GM21447 (cell line): ENCODE data around the gene ANAPC1.
A peak's percentile ranks its signal among the peaks of the same experiment; 100 is the strongest.
"Not testable (repeated sequence)": the region's sequence is repeated elsewhere in the genome, so short reads cannot be mapped to it uniquely, and the experiment has no call there.

ENCODE experiments used
- ATAC-seq: cut with Tn5 transposase; IDR thresholded peaks from one replicate; pipeline ENCODE4 v1.9.1; 2021; ENCODE audit not compliant: unreplicated experiment

The ANAPC1 gene

DNA sequence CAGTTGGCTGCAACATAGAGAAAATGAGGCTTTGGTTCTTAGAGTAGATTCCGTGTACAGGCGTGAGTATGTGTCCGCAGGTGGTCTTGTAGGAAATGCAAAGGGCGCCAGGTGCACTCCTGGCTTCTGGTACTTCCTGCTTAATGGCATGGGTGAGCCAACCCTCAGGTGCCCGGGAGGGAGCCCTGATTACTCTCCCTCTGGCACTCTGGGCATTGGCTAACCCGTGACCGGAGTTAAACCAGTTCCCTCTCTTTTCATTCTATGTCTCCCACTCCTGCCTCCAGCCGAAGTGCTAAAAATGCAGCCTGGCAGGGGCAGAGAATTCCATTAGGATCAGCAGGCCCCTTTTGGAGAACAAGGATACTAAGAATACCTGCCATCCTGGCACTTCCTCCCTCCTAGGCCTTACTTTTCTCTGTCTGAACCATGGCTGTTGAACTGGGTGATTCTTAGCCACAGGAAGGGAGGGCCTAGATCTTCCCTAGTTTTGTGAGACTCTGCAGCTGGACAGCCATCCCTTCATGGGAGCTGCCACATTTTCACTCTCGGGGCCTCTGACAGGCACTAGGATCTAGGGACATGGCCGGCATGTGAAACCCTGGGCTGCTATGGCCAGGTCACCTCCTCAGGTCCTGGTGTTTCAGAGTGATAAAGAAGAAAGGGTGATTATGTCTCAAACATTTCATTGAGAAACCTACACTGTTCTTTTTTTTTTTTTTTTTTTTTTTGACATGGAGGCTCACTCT is 20.9 kb upstream of the ANAPC1 start:
- ATAC-seq: no peak

DNA sequence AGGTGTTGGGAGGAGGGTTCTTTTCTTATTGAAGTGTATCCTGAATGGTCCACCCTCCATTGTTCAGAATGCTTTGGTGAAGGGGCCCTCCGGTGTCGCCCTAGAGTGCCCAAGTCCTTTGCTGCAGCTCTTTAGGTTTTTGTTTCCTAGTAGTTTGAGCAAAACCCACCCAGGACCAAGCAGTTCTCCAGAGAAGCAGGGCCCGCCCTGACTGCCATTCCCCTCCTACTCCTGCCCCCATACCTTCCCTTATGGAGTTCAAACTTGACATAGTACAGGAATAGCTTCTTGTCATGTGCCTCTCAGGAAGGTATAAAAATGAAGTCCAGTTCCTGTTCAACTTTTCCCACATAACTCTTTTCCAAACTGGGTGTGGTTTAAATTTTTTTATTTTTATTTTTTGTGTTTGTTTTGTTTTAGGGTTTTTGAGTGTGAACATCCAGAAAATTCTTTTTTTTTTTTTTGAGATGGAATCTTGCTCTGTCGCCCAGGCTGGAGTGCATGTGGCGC is 20.0 kb upstream of the ANAPC1 start:
- no peak for ATAC-seq

DNA sequence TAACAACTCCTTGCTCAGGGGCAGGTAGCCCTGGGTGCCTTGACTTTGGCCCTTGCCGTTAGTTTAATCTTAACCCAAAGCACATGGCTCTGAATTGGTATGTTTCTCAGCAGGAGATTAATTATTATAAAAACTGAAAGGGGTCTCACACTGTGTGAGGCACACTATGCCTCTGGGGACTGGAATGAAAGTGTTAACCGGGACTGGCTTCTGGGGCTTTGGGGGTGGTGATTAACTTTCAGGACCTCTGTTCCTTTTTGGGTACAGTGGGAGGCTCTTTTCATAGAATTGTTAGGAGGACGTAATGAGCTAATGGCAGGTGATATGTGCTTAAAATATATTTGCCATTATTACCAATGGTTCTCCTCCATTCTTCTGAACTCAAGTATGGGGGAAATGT is 19.5 kb upstream of the ANAPC1 start:
- no peak for ATAC-seq

DNA sequence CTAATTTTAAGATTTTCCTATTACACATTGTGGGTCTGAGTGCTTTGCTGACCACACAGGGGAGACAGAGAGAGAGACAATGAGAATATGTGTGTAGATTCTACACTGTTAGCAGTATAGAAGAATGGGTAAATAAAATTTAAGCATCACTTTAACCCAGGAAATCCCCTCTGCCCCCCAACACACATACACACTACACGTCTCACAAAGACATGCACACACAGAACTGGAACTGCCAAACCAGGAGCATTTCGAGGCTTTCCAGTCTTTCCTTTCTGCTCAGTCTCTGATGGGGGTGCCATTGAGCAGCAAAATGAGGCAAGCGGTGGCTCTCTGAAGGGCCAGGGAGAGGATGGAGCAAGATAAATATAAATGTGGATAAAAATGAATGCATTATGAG is 16.9 kb upstream of the ANAPC1 start:
- ATAC-seq: no peak

DNA sequence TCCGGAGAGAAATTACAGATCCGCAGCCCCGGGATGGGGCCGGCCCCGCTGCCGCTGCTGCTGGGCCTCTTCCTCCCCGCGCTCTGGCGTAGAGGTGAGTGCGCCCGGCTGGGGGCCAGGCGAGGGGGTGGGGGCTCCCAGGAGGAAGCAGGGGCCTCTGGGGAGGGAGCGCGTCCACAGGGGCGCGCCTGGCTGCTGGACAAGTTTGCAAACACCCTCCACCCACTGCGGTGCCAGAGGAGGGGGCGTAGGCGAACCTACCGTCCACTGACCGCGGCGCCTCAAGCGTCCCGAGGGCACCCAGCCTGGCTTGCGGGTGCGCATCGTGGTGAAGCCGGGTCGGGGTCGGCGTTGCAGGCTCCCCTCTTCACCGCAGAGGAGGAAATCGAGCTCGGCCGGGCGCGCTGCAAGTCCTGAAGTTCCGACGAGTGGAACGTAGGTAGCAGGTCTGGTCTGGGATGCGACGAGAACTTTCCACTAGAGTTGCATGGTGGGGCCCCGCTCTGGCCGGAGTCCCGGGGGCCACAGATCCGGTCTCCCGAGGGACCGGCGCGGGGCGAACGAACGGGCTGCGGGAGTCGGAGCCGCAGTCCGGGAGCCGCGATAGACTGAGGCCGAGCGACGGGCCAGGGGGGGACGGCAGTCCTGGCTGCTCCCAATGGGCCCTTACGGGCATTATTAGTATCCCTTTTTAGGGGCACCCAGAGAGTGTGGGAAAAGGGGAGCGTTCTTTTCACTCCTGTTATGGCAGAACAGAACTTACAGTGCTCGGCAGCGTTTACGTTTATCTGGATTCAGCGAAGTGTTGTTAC is 14.9 kb upstream of the ANAPC1 start:
- ATAC-seq: peak; percentile 12

DNA sequence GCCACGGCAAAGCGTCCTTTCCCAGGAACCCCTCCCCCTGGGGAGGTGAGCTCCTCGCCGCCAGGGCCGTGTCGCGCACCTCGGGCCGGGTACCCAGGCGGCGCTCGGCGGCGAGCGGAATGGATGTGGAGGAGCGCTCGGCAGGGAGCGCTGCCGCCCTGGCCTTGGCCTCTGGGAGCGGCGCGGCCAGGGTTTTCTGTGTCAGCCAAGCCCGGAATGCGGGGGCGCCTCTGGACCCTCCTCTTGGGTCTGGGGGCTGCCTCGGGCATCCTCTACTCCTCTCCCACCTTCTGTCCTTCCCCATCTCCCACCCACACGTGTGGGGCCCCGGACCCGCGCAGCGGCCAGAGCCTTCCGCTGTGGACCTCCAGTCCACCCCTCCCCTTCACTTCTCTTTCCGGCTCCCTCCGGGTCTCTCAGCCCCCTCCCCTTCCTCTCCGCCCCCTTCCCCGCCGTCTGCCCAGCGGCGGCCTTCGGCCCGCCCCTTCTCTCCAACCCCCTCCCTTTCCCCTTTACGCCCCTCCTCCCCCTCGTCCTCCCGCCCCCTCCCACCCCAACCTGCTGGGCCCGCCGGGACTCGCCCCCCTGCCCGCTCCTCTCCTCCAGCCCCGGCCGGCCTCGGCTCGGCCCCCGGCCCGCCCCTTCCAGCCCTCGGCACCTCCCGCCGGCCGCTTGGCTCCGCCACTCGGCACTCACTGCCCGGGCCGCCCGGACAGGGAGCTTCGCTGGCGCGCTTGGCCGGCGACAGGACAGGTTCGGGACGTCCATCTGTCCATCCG is 14.1 kb upstream of the ANAPC1 start, which contains the start of gene MERTK:
TSS of gene MERTK (plus strand) at position 684 of the 779 bp plus-strand sequence. CDS start 129 bp downstream, outside the sequence.
- peak; percentile 82 for ATAC-seq

DNA sequence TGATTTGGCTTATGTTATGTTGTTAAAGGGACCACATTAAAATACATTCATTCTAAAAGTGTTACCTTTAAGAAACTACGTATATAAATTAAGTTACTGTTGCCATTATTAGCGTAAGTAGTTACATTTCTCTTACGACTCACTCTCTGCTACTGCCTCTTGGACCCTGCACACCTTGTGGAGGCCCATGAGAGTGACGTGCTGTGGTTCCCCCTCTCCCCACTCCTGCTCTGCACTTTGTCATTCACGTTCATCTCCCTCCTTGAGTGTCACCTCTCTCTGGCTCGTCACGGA is 13.6 kb upstream of the ANAPC1 start:
- ATAC-seq: no peak

DNA sequence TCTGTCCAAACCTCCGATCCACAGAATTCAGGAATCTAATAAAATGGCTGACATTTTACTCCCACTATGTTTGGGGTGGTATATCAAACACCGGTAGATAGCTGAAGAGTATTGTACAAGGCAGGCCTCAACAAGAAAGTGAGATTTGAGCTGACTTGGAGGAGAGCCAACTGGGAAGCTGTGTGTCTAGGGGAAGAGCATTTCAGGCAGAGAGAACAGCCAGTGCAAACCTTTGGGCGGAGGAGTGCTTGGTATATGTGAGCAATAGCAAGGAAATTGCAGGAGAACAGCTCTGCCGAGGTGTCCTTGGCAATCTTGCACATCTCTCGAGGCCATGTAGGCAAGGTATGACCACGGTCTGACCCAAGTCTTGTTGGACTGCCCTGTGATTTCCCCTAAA is 12.6 kb upstream of the ANAPC1 start:
- ATAC-seq: no peak

DNA sequence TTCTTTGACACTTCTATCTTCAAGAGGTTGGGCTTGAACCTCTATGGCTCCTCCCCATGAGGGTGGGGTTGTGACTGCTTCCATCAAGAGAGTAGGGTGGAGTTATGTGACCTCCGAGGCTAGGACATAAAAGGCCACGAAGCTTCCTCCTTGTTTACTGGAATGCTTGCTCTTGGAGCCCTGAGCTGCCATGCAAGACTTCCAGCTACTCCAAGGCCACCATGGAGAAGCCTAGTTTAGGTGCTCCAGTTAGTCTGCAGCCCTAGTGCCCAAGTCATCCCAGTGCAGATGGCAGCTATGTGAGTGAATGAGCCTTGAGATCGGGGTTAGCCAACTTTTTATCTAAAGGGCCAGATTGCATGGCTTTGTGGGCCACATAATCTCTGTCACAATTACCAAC is 12.0 kb upstream of the ANAPC1 start:
- no peak for ATAC-seq

DNA sequence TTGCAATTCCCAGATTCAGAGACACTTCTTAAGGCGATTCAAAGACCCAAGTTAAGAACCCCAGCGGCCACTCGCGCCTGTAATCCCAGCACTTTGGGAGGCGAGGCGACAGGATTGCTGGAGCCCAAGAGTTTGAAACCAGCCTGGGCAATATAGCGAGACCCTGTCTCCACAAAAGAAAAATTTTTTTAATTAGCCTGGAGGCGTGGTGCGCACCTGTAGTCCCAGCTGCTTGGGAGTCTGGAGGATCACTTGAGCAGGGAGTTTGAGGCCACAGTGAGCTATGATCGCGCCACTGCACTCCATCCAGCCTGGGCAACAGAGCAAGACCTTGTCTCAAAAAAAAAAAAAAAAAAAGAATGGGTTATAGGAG is 585 bp upstream of the ANAPC1 start:
- ATAC-seq: peak; percentile 18

DNA sequence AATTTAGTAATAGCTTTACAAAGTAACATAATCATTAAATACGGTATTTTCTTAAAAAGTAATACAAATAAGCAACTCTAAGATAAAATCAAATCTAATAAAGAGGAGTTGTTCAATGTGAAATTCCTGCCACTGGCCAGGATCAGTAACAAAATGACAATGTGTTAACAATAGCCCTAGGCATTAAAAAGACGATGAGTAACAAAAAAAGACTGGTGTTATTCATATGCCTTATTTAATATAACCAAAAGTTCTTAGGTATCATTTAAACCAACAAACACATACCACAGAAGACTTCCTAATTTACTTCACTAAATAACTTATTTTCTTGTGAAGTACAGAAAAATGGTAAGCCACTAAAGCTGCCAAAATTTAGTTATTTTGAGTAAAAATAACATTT is 11.2 kb downstream of the ANAPC1 start:
- not testable (repeated sequence) for ATAC-seq

DNA sequence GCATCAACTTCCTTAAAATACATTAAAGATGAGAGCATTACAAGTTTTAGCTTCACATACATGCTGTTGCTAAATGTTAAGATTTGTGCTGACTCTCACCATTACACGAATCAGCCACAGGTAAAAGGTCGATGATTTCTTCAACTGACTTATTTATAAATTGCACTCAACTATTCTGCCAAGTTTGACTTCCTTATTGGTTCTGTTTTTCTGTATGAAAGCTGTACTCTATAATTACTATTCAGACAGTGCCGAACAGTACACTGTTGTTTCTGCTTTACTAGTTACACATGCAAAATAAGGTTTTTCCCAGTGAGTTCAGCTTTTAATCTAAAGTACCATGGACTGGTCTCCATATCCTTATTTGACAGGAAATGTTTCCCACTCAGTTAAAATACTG is 18.9 kb downstream of the ANAPC1 start:
- not testable (repeated sequence) for ATAC-seq

DNA sequence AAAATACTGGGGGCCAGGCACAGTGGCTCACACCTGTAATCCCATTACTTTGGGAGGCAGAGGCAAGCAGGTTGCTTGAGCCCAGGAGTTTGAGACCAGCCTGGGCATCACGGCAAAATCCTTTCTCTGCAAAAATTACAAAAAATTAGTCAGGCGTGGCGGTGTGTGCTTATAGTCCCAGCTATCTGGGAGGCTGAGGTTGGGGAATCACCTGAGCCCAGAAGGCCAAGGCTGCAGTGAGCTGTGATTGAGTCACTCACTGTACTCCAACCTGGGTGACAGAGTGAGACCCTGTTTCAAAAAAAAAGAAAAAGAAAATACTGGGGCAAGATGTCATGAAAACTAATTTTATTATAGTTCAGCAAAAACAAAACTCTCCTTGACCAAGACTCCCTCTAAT is 24.0 kb downstream of the ANAPC1 start:
- not testable (repeated sequence) for ATAC-seq

DNA sequence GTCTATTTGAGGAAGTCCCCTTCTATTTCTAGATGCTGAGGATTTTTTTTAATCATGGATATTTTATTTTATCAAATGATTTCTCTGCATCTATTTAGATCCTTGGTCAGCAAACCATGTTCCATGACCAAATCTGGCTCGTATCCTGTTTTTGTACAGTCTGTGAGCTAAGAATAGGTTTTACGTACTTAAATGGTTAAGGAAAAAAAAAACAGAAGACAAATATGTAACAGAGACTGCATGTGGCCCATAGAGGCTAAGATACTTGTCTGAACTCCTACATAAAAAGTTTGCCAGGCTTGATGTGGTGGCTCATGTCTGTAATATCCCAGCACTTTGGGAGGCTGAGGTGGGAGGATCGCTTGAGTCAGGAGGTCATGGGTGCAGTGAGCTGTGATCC is 31.4 kb downstream of the ANAPC1 start:
- ATAC-seq: not testable (repeated sequence)

DNA sequence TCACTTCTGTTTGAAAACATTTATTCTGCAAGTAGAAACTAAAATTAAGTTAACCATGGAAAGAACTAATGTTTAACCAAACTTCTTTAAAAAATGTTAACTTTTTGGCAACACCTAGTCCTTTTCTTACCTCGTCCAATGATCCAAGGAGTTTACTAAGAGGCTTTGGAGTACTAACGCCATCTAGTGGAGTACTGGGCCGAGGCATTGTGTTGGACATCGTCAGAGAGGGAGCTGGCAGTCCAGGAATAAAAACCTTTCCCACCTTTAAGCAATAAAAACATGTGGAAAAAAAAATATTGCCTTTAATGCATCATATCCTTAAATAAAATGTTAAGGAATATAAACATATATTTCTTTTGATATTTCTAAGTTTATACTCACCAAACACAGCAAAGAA is 33.3 kb downstream of the ANAPC1 start:
- ATAC-seq: not testable (repeated sequence)

DNA sequence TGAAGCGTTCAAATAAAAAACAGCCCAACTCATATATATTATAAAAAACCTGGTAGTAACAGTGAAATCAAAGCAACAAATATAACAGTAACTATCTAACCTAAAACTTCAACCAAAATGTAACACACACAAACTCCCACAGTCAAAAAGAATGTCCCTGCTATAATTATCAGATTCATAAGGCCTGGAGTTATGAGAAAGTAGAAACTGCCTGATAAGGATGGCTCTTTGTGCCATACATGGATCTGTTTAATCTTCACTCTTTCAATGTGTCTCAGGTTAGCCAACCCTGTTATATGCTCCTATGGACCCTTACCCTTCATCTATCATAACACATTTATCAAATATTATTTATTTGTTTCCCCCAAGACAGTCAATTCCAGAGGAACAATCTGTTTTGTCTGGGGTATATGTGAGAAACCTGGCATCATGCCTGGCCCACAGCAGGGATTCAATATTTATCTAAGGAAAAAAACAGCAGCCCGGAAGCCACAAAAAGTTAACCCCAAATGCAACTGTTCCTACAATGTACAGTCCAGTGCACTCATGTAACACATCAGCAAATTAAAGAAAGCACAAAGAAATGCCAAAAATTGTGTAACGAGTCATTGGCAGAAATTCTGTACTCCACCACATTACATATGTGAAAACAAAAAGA is 44.2 kb downstream of the ANAPC1 start:
- not testable (repeated sequence) for ATAC-seq

DNA sequence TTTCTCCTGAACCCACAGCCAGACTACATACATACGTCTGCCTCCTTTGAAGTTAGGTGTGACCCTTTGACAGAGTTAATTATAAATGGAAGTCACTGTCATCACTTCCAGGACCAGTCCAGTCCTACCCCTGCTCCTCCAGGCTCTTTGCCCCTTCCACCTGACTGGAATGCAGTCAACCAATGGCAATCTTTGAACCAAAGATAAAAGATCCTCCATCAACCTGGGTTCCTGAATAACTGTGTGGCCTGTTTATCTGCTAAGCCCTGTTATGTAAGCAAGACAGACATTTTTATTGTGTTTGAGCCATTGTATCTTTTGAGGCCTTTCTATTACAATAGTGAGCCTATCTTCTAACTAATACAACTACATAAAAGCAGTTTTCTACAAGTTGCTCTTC is 45.0 kb downstream of the ANAPC1 start:
- ATAC-seq: not testable (repeated sequence)

DNA sequence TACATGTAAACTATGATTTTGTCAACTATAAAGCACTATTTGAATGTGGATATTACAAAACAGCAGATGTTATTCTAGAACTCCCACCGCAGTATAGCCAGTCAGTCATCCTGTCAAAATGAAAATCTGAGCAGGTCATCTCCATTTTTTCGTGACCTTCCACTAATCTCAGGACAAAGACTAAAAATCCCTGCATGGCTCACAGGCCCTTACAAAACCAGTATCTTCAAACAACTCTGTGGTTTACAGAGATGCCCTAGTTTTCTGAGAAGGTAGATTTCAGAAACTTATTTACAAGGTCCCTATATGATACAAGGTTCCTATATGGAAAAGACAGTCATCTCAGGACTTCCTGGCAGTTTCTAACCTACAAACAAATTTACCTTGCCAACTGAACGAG is 49.8 kb downstream of the ANAPC1 start:
- ATAC-seq: not testable (repeated sequence)

DNA sequence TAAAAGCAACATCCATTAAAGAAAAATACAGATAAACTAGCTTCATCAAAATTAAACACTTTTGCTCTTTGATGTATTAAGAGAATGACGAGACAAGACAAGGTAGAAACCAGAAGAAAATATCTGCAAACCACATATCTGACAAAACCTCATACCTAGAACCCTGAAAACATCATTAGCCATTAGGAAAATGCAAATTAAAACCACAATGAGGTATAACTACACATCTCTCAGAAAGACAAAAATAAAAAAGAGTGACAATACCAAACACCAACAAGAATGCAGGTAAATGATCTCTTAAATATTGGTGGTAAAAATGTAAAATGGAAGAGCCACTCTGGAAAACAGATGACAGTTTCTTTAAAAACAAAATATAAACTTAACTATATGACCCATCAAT is 53.5 kb downstream of the ANAPC1 start:
- ATAC-seq: peak; percentile 76

DNA sequence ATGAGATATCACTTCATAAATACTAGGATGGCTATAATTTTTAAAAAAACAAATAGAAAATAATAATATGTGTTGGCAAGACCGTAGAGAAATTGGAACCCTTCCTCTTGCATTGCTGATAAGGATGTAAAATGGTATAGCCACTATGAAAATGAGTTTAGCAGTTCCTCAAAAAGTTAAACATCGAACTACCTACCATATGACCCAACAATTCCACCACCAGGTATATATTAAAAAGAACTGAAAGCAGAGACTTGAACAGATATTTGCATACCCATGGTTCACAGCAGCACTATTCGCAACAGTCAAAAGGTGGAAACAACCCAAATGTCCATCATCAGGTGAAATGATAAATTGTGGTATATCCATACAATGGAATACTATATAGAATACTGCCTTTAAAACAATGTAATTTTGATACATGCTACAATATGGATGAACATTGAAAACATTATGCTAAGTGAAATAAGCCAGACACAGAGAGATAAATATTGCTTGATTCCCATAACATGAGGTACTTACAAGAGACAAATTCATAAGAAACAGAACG is 55.7 kb downstream of the ANAPC1 start:
- not testable (repeated sequence) for ATAC-seq
